Measurements from ENCODE around the gene FAM193B. TPM values are rescaled to one million over a fixed set of nuclear protein-coding genes. Genes with fewer than 3 reads are reported as not detected.

Gene FAM193B
- total RNA-seq, 1 donor from 2014 or later = 165 TPM

DNA sequence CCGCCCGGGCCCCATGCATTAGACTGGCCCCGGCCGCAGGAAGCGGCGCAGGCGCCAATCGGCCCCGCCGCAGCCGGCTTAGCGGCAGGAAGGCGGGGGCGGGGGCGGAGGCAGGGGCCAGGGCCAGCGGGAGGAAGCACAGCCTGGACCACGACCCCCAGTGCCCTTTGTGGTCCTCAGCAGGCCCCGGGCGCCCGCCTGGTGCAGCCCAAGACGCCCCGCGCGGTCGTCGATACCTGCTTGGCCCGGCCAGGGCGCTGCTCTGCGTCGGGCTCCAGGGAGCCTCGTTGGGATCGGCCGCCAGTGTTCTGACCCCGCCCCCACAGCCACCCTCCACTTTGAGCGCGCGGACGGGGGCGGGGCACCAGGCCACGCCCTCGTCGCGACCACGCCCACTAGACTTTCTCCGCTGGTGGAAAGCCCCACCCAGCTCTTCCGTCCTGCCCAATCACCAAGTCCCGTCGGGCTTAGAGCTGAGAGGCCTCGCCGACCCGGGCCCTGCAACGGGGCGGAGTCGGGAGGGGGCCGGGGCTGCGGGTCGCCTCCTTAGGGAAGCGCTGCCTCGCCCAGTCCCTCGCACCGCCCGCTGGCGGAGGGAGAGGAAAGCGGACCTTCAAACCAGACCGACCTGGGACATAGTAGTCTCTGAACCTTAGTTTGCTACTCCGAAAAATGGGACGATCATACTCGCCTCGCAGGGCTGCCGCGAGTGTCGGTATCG, 56.9 kb downstream of the FAM193B start, which contains the start of gene PDLIM7:
PDLIM7 (minus strand) TSS at position 313 of the 721 bp plus-strand sequence. CDS start 1,092 bp downstream, outside the sequence.
- DNase-seq (ENCODE audit: low spot score, unreplicated experiment) = peak; percentile 97
- no peaks in the 10 kb centered on the region for H3K9me3 Mint-ChIP-seq (ENCODE audit: low read depth)
- H3K4me1 Mint-ChIP-seq (ENCODE audit: low read depth) = peaks cover 16% of the 10 kb centered on the region
- peak within 1 kb of the TSS; percentile 76 for H3K4me3 Mint-ChIP-seq (ENCODE audit: low read depth)
- H3K27me3 Mint-ChIP-seq = peaks cover 28% of the 10 kb centered on the region
- peaks cover 5% of the 10 kb centered on the region for H3K36me3 Mint-ChIP-seq (ENCODE audit: insufficient read depth)
- peak within 1 kb of the TSS; percentile 95 for H3K27ac Mint-ChIP-seq
- TF ChIP-seq, protein P1, sequence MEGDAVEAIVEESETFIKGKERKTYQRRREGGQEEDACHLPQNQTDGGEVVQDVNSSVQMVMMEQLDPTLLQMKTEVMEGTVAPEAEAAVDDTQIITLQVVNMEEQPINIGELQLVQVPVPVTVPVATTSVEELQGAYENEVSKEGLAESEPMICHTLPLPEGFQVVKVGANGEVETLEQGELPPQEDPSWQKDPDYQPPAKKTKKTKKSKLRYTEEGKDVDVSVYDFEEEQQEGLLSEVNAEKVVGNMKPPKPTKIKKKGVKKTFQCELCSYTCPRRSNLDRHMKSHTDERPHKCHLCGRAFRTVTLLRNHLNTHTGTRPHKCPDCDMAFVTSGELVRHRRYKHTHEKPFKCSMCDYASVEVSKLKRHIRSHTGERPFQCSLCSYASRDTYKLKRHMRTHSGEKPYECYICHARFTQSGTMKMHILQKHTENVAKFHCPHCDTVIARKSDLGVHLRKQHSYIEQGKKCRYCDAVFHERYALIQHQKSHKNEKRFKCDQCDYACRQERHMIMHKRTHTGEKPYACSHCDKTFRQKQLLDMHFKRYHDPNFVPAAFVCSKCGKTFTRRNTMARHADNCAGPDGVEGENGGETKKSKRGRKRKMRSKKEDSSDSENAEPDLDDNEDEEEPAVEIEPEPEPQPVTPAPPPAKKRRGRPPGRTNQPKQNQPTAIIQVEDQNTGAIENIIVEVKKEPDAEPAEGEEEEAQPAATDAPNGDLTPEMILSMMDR (IDR thresholded peaks at IDR 0.05; ENCODE audit: unreplicated experiment) = peak; percentile 18

DNA sequence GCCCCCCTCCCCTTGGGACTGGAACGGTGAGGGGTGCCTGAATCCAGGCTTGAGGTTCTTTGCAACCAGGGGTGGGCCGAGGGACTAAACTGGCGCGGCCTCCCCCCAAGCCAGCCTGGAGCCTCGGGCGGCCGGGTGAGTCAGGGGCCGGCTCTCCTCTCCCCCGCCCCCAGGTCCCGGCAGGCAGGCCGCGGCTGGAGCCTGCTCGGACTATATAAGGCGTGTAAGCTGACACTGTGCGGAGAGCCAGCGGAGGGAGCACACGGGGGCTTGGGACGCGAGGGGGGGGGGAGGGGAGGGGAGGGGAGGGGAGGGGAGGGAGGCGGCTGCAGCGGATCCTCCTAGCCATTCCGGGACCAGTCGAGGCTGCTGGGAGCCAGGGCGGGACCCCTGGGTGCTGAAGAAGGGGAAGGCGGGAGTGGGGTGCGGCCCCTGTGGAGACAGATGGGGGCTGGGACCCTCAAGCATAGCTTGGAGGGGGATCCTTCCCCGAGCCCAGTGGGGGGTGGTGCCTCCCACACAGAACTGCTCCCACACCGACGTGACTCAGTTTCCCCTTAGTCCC, 57.6 kb downstream of the FAM193B start:
- DNase-seq (ENCODE audit: low spot score, unreplicated experiment) = peak; percentile 72
- TF ChIP-seq, protein P1 (IDR thresholded peaks at IDR 0.05; ENCODE audit: unreplicated experiment) = no peak
- Mint-ChIP-seq H3K27ac (peak overlapping the region; percentile 95), H3K27me3 (peaks cover 28% of the 10 kb centered on the region), H3K9me3 (ENCODE audit: low read depth) (no peaks in the 10 kb centered on the region), H3K4me1 (ENCODE audit: low read depth) (peaks cover 16% of the 10 kb centered on the region), H3K36me3 (ENCODE audit: insufficient read depth) (peaks cover 5% of the 10 kb centered on the region), H3K4me3 (ENCODE audit: low read depth) (peak overlapping the region; percentile 76)

DNA sequence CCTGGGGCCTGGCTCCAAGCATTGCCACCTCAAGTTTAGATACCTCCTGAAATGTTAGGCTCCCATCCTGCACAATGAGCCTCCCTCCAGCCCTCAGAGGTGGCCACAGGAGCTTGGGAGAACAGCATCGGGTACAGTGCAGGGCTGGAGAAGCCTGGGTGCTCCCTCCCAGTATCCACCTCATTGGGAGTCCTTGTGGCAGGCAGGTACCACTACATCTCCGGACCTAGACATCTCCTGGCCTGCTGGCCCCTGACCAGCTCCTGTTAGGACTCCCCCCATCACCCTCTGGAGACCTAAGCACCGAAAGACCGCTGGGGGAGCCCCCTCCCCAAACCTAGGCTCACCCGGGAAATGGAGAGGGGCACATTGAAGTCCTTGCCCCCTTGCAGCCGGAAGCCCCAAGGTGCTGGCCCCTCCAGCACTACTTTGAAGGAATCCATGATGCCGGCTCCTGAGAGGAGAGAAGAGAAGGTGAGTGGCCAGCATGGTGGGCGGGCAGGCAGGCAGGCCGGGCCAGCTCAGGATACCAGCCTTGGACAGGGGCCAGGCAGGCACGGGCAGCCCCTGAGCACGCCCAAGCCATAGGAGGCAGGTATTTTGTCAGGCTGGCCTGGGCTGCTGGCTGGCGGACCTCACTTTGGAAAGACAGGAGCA, 58.2 kb downstream of the FAM193B start:
- peak overlapping the region; percentile 76 for H3K4me3 Mint-ChIP-seq (ENCODE audit: low read depth)
- H3K9me3 Mint-ChIP-seq (ENCODE audit: low read depth) = no peaks in the 10 kb centered on the region
- TF ChIP-seq, protein P1 (IDR thresholded peaks at IDR 0.05; ENCODE audit: unreplicated experiment) = peak; percentile 53
- DNase-seq (ENCODE audit: low spot score, unreplicated experiment) = no peak
- H3K27me3 Mint-ChIP-seq = peaks cover 28% of the 10 kb centered on the region
- H3K27ac Mint-ChIP-seq = peak overlapping the region; percentile 95
- peaks cover 16% of the 10 kb centered on the region for H3K4me1 Mint-ChIP-seq (ENCODE audit: low read depth)
- H3K36me3 Mint-ChIP-seq (ENCODE audit: insufficient read depth) = peaks cover 6% of the 10 kb centered on the region

DNA sequence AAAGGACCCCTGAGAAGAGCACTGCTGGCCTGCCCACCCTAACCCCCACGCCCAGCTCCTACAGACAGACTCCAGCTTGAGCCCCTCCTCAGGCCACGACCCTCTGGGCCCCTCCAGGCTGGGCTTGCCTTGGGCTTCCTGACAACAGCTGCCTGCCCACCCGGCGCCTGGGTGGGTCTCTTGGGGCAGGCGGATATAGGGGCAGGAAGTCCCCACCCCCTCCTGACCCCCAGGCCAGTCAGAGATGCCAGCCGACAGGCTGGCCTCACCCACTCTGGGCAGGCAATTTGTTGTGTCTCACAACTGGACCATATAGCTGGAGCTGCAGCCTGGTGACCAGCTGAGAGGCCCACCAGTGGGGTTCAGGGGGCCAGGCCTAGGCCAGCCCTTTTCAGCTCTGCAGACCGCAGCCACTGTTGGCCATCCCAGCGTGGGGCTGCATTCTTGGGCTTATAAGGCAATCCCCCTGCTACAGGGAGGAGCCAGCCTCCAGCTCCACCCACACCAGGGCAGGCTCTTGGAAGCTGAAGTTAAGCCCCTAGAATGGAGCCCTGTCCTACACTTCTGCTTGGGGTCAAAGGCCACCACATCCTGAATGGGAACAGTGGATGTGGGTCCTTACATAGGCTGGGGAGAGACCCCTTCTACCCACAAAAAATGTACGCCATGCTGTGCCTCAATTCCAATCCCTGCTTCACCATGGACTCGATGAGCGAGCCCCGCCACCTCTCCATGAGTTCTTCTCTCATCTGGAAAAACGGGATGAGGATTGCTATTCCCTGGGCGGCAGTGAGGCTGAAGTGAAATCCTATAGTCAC, 58.9 kb downstream of the FAM193B start:
- Mint-ChIP-seq H3K4me3 (ENCODE audit: low read depth) (peak overlapping the region; percentile 76), H3K9me3 (ENCODE audit: low read depth) (no peaks in the 10 kb centered on the region), H3K27me3 (peaks cover 26% of the 10 kb centered on the region), H3K27ac (peak overlapping the region; percentile 95), H3K36me3 (ENCODE audit: insufficient read depth) (peaks cover 8% of the 10 kb centered on the region), H3K4me1 (ENCODE audit: low read depth) (peaks cover 14% of the 10 kb centered on the region)
- TF ChIP-seq, protein P1 (IDR thresholded peaks at IDR 0.05; ENCODE audit: unreplicated experiment) = no peak
- DNase-seq (ENCODE audit: low spot score, unreplicated experiment) = no peak
